MM.1S (cell line): ENCODE measurements around the gene ELOVL7.

ENCODE experiments used
- DNase-seq: peaks from one replicate; pipeline ENCODE4 v3.0.0-alpha.2; 2015
- H2AFZ ChIP-seq: fragments of 300-600 bp; sonication (generic); 2 replicates; pipeline ENCODE4 v1.6.0; 2016; ENCODE audit warnings: antibody characterized with exemption, low read length
- H3F3A ChIP-seq: fragments of 300-600 bp; sonication (generic); 2 replicates; pipeline ENCODE4 v1.6.1; 2016; ENCODE audit warnings: mild to moderate bottlenecking, antibody characterized with exemption, low read length, moderate library complexity, mixed read lengths; ENCODE audit not compliant: insufficient read depth
- H3K27ac ChIP-seq: fragments of 300-600 bp; sonication (generic); 2 replicates; pipeline ENCODE4 v1.5.1; 2016; ENCODE audit warnings: mild to moderate bottlenecking, low read length
- H3K27me3 ChIP-seq: fragments of 300-600 bp; sonication (generic); replicated peaks from 2 replicates; pipeline ENCODE4 v1.6.0; 2016; ENCODE audit warnings: low read length; ENCODE audit not compliant: insufficient read depth
- H3K36me3 ChIP-seq: fragments of 300-600 bp; sonication (generic); replicated peaks from 2 replicates; pipeline ENCODE4 v1.6.1; 2016; ENCODE audit warnings: mild to moderate bottlenecking, low read length, mixed read lengths; ENCODE audit not compliant: insufficient read depth
- H3K4me1 ChIP-seq: fragments of 300-600 bp; sonication (generic); 2 replicates; pipeline ENCODE4 v1.6.1; 2016; ENCODE audit warnings: low read length, mixed read lengths
- H3K4me2 ChIP-seq: fragments of 300-600 bp; sonication (generic); 2 replicates; pipeline ENCODE4 v1.6.0; 2016; ENCODE audit warnings: low read depth, low read length
- H3K4me3 ChIP-seq: fragments of 300-600 bp; sonication (generic); 2 replicates; pipeline ENCODE4 v1.5.1; 2016; ENCODE audit warnings: low read length, mixed read lengths
- H3K79me2 ChIP-seq: fragments of 300-600 bp; sonication (generic); 2 replicates; pipeline ENCODE4 v1.6.1; 2016; ENCODE audit warnings: mixed run types, low read length, mixed read lengths
- H3K9ac ChIP-seq: fragments of 300-600 bp; sonication (generic); 2 replicates; pipeline ENCODE4 v1.6.1; 2016; ENCODE audit warnings: low read length, mixed read lengths
- H3K9me2 ChIP-seq: fragments of 300-600 bp; sonication (generic); replicated peaks from 2 replicates; pipeline ENCODE4 v1.6.1; 2016; ENCODE audit warnings: mild to moderate bottlenecking, low read length, mixed read lengths; ENCODE audit not compliant: insufficient read depth
- H3K9me3 ChIP-seq: fragments of 300-600 bp; sonication (generic); replicated peaks from 2 replicates; pipeline ENCODE4 v1.6.1; 2016; ENCODE audit warnings: mild to moderate bottlenecking, low read length, mixed read lengths; ENCODE audit not compliant: insufficient read depth
- H4K20me1 ChIP-seq: fragments of 300-600 bp; sonication (generic); 2 replicates; pipeline ENCODE4 v1.6.1; 2016; ENCODE audit warnings: mild to moderate bottlenecking, low read length, moderate library complexity, mixed read lengths; ENCODE audit not compliant: insufficient read depth
- EZH2 ChIP-seq: fragments of 300-600 bp; sonication (generic); optimal IDR thresholded peaks from 2 replicates; pipeline ENCODE3; 2017; ENCODE audit warnings: low read depth, mild to moderate bottlenecking, antibody characterized with exemption, low read length, mixed read lengths
- EZH2phosphoT487 ChIP-seq: fragments of 300-600 bp; sonication (generic); IDR thresholded peaks from 2 replicates; pipeline ENCODE4 v1.6.1; 2018; ENCODE audit warnings: antibody characterized with exemption, low read length
- TF ChIP-seq, protein P1 (sequence below): fragments of 300-600 bp; sonication (generic); IDR thresholded peaks from 2 replicates; pipeline ENCODE4 v1.5.1; 2016; ENCODE audit warnings: antibody characterized with exemption, low read length, mixed read lengths

ELOVL7 gene

GRCh38 chr5:60829490-60830266 lies 14.4 kb downstream of the ELOVL7 start:
- Histone ChIP-seq H3K79me2 (0 out of 2 replicates have a peak, but pooled peaks cover 5% of the 10 kb centered on the region), H3K9me3 (no peaks in the 10 kb centered on the region), H4K20me1 (no peaks in the 10 kb centered on the region), H3K4me3 (no peak overlapping the region), H3K4me2 (peak overlapping the region; percentile 0; the same call in 1 of the 2 replicates), H3K27me3 (no peaks in the 10 kb centered on the region), H3F3A (peaks cover 18% of the 10 kb centered on the region), H2AFZ (no peak overlapping the region), H3K27ac (no peak overlapping the region; the same call in 1 of the 2 replicates), H3K9ac (no peak overlapping the region), H3K9me2 (no peaks in the 10 kb centered on the region), H3K36me3 (no peaks in the 10 kb centered on the region), H3K4me1 (peaks cover 38% of the 10 kb centered on the region)
- DNase-seq = peak; percentile 20
- no peak for TF ChIP-seq EZH2phosphoT487
- TF ChIP-seq EZH2 = no peak
- TF ChIP-seq, protein P1, sequence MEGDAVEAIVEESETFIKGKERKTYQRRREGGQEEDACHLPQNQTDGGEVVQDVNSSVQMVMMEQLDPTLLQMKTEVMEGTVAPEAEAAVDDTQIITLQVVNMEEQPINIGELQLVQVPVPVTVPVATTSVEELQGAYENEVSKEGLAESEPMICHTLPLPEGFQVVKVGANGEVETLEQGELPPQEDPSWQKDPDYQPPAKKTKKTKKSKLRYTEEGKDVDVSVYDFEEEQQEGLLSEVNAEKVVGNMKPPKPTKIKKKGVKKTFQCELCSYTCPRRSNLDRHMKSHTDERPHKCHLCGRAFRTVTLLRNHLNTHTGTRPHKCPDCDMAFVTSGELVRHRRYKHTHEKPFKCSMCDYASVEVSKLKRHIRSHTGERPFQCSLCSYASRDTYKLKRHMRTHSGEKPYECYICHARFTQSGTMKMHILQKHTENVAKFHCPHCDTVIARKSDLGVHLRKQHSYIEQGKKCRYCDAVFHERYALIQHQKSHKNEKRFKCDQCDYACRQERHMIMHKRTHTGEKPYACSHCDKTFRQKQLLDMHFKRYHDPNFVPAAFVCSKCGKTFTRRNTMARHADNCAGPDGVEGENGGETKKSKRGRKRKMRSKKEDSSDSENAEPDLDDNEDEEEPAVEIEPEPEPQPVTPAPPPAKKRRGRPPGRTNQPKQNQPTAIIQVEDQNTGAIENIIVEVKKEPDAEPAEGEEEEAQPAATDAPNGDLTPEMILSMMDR = no peak

DNA sequence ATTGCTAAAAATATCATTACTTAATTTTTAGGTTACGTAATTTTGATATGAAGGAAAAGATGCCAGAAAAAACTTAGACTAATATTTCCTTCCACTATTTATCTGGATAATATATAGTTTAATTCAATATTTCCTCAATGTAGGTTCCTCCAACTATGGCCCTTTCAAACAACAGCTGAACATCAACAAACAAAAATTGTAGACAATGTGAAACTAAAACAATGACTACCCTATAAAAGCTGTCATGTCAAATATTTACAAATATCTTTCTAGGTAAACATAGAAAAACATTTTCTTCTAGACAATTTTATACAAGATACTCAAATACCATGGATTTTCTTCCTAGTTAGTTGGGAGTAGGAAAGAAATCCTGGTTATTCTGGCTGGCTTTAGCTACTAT lies 16.9 kb downstream of the ELOVL7 start:
- Histone ChIP-seq H3K4me2 (peak overlapping the region; percentile 36), H3K4me3 (no peak overlapping the region), H3K27me3 (no peaks in the 10 kb centered on the region), H3K79me2 (0 out of 2 replicates have a peak, but pooled peaks cover 5% of the 10 kb centered on the region), H3K27ac (no peak overlapping the region), H3K36me3 (no peaks in the 10 kb centered on the region), H2AFZ (no peak overlapping the region), H3K9me2 (no peaks in the 10 kb centered on the region), H3K4me1 (peaks cover 38% of the 10 kb centered on the region), H3K9me3 (no peaks in the 10 kb centered on the region), H3K9ac (no peak overlapping the region), H4K20me1 (no peaks in the 10 kb centered on the region), H3F3A (peaks cover 18% of the 10 kb centered on the region)
- DNase-seq = no peak
- TF ChIP-seq EZH2phosphoT487 (no peak), EZH2 (no peak)
- TF ChIP-seq, protein P1 = no peak

GRCh38 chr5:60826653-60827052 lies 17.4 kb downstream of the ELOVL7 start:
- no peaks in the 10 kb centered on the region for H3K27me3 ChIP-seq
- H3K36me3 ChIP-seq = no peaks in the 10 kb centered on the region
- no peaks in the 10 kb centered on the region for H4K20me1 ChIP-seq
- peak overlapping the region; percentile 36 for H3K4me2 ChIP-seq
- H3K27ac ChIP-seq = no peak overlapping the region; the same call in 1 of the 2 replicates
- TF ChIP-seq, protein P1 = no peak
- no peak for TF ChIP-seq EZH2phosphoT487
- peak; percentile 37 for DNase-seq
- H3F3A ChIP-seq = peaks cover 18% of the 10 kb centered on the region
- peaks cover 38% of the 10 kb centered on the region for H3K4me1 ChIP-seq
- H3K9me2 ChIP-seq = no peaks in the 10 kb centered on the region
- H2AFZ ChIP-seq = no peak overlapping the region
- no peak overlapping the region for H3K4me3 ChIP-seq
- H3K9ac ChIP-seq = no peak overlapping the region
- 0 out of 2 replicates have a peak, but pooled peaks cover 5% of the 10 kb centered on the region for H3K79me2 ChIP-seq
- no peaks in the 10 kb centered on the region for H3K9me3 ChIP-seq
